ENCODE results near the gene ITSN1.

DNA sequence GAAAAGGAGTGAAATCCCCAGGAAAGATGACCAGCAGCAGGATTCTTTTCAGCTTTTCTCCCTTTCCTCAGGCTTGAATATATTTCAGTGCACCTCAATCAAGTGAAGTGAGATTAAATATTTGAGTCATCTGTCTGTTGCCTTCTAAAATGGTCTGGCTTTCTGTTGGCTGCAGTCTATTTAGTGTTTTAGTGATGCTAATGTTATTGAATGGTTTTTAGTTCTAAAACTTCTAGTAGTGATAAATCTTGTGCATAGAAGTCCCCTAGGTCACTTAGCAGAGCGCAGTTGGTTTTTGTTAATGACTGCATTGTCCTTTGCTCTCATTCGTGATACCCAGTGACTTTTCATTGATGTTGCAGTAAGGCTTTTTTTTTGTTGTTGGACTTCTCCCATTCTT, 53.5 kb downstream of the ITSN1 start:
- no peak for TF ChIP-seq CREB1 (IDR thresholded peaks at IDR 0.05; ENCODE audit: low read depth)
- TF ChIP-seq RAD21 (IDR thresholded peaks at IDR 0.05; ENCODE audit: low read depth): no peak
- TF ChIP-seq, protein P1, sequence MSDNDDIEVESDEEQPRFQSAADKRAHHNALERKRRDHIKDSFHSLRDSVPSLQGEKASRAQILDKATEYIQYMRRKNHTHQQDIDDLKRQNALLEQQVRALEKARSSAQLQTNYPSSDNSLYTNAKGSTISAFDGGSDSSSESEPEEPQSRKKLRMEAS (IDR thresholded peaks at IDR 0.05): no peak
- TF ChIP-seq NFIC (IDR thresholded peaks at IDR 0.05): no peak
- TF ChIP-seq YY1 (IDR thresholded peaks at IDR 0.05; ENCODE audit: low read depth): no peak
- TF ChIP-seq, protein P2, sequence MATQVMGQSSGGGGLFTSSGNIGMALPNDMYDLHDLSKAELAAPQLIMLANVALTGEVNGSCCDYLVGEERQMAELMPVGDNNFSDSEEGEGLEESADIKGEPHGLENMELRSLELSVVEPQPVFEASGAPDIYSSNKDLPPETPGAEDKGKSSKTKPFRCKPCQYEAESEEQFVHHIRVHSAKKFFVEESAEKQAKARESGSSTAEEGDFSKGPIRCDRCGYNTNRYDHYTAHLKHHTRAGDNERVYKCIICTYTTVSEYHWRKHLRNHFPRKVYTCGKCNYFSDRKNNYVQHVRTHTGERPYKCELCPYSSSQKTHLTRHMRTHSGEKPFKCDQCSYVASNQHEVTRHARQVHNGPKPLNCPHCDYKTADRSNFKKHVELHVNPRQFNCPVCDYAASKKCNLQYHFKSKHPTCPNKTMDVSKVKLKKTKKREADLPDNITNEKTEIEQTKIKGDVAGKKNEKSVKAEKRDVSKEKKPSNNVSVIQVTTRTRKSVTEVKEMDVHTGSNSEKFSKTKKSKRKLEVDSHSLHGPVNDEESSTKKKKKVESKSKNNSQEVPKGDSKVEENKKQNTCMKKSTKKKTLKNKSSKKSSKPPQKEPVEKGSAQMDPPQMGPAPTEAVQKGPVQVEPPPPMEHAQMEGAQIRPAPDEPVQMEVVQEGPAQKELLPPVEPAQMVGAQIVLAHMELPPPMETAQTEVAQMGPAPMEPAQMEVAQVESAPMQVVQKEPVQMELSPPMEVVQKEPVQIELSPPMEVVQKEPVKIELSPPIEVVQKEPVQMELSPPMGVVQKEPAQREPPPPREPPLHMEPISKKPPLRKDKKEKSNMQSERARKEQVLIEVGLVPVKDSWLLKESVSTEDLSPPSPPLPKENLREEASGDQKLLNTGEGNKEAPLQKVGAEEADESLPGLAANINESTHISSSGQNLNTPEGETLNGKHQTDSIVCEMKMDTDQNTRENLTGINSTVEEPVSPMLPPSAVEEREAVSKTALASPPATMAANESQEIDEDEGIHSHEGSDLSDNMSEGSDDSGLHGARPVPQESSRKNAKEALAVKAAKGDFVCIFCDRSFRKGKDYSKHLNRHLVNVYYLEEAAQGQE (IDR thresholded peaks at IDR 0.05; ENCODE audit: low read depth): no peak
- TF ChIP-seq FOXM1 (IDR thresholded peaks at IDR 0.05; ENCODE audit: borderline replicate concordance, low read depth): no peak

All from Ishikawa (cell line).